Liver (tissue), 9 donors: Measurements from ENCODE around the gene PDZK1. TPM values are rescaled to one million over a fixed set of nuclear protein-coding genes. Genes with fewer than 3 reads are reported as not detected.
A peak's percentile ranks its signal among the peaks of the same experiment; 100 is the strongest.

ENCODE experiments used
- DNase-seq: peaks from one replicate; pipeline ENCODE4 v3.0.0-alpha.2; 2017; ENCODE audit warnings: low spot score
- H3K27ac ChIP-seq, 2 donors: one replicate each; pipeline ENCODE4 v1.7.0; 2013; ENCODE audit warnings: inconsistent platforms in 2 of 2, low read length in 2 of 2, control low read depth in 1 of 2, low read depth in 1 of 2, mild to moderate bottlenecking in 1 of 2
- H3K27me3 ChIP-seq, 4 donors: one replicate each; pipeline versions ENCODE4 v1.6.1 to v1.7.0; 2013; ENCODE audit warnings: low read length in 3 of 4, inconsistent platforms in 1 of 4, mild to moderate bottlenecking in 1 of 4, moderate library complexity in 1 of 4; ENCODE audit not compliant: control insufficient read depth in 4 of 4, insufficient read depth in 4 of 4
- H3K36me3 ChIP-seq, 4 donors: one replicate each; pipeline versions ENCODE4 v1.6.1 to v1.7.0; 2013; ENCODE audit warnings: low read length in 3 of 4, mild to moderate bottlenecking in 3 of 4, low read depth in 1 of 4, moderate library complexity in 1 of 4; ENCODE audit not compliant: control insufficient read depth in 4 of 4, insufficient read depth in 3 of 4
- H3K4me1 ChIP-seq, 4 donors: one replicate each; pipeline versions ENCODE4 v1.6.1 to v1.7.0; 2013; ENCODE audit warnings: low read length in 3 of 4, mild to moderate bottlenecking in 3 of 4, moderate library complexity in 1 of 4; ENCODE audit not compliant: control insufficient read depth in 4 of 4, insufficient read depth in 4 of 4
- H3K4me3 ChIP-seq, 3 donors: one replicate each; pipeline versions ENCODE4 v1.6.1 to v1.7.0; 2013; ENCODE audit warnings: low read length in 3 of 3, control low read depth in 1 of 3, low read depth in 1 of 3, mild to moderate bottlenecking in 1 of 3
- H3K9ac ChIP-seq, 2 donors: one replicate each; pipeline ENCODE4 v1.7.0; 2013; ENCODE audit warnings: low read length in 2 of 2, mild to moderate bottlenecking in 2 of 2, moderate library complexity in 2 of 2, control low read depth in 1 of 2, low read depth in 1 of 2
- H3K9me3 ChIP-seq, 4 donors: one replicate each; pipeline versions ENCODE4 v1.6.1 to v1.7.0; 2013; ENCODE audit warnings: low read length in 3 of 4; ENCODE audit not compliant: control insufficient read depth in 4 of 4
- FOXA1 ChIP-seq: IDR thresholded peaks from 2 replicates; pipeline ENCODE4 v1.6.1; 2016; ENCODE audit warnings: antibody characterized with exemption
- FOXA2 ChIP-seq: IDR thresholded peaks from 2 replicates; pipeline ENCODE4 v1.6.1; 2016; ENCODE audit warnings: antibody characterized with exemption
- HNF4A ChIP-seq, 2 donors: conservative IDR thresholded peaks; 2 replicates each; pipeline ENCODE4 v1.6.1; 2016; ENCODE audit warnings: antibody characterized with exemption in 2 of 2, mild to moderate bottlenecking in 2 of 2
- HNF4G ChIP-seq: IDR thresholded peaks from 2 replicates; pipeline ENCODE4 v1.6.1; 2016; ENCODE audit warnings: antibody characterized with exemption
- JUND ChIP-seq, 2 donors: IDR thresholded peaks; 2 replicates each; pipeline ENCODE4 v1.6.1; 2016; ENCODE audit warnings: antibody characterized with exemption in 2 of 2
- RXRA ChIP-seq, 2 donors: IDR thresholded peaks; 2 replicates each; pipeline ENCODE4 v1.6.1; 2017 to 2018; ENCODE audit warnings: antibody characterized with exemption in 2 of 2, mild to moderate bottlenecking in 1 of 2
- SP1 ChIP-seq: IDR thresholded peaks from 2 replicates; pipeline ENCODE4 v1.6.1; 2018; ENCODE audit warnings: antibody characterized with exemption, mild to moderate bottlenecking
- TAF1 ChIP-seq: conservative IDR thresholded peaks from 2 replicates; pipeline ENCODE4 v1.6.1; 2016; ENCODE audit warnings: antibody characterized with exemption, mild to moderate bottlenecking
- YY1 ChIP-seq: IDR thresholded peaks from 2 replicates; pipeline ENCODE4 v1.6.1; 2016; ENCODE audit warnings: antibody characterized with exemption, mild to moderate bottlenecking
- WGBS: extraction: QIAGEN DNeasy Blood & Tissue Kit; methylation state at CpG from one replicate; pipeline ENCODE4 v1.1.7; 2013; 5-methylcytosine and 5-hydroxymethylcytosine counted together
- polyA plus RNA-seq, 2 donors: library from polyadenylated mRNA; stranded (reverse) in 1 of 2; unstranded in 1 of 2; fragments of 200-250 nt in 1 of 2; fragments of >200 nt in 1 of 2; fragmentation: Nextera tagmentation in 1 of 2; extraction: Ambion mirVana in 1 of 2; gene quantifications; one replicate each; pipeline versions ENCODE4 v1.2.1 to v1.2.3, GENCODE V29; 2013 to 2015
- total RNA-seq, 2 donors: library from RNA; depleted of rRNA; stranded (reverse); fragments of >200 nt; gene quantifications; one replicate each; pipeline ENCODE4 v1.2.3, GENCODE V29; 2014
- TF ChIP-seq, protein P1 (sequence below): IDR thresholded peaks from 2 replicates; pipeline ENCODE4 v1.6.1; 2016; ENCODE audit warnings: antibody characterized with exemption
- TF ChIP-seq, protein P2 (sequence below): IDR thresholded peaks from 2 replicates; pipeline ENCODE4 v1.6.1; 2016; ENCODE audit warnings: antibody characterized with exemption
- TF ChIP-seq, protein P3 (sequence below): IDR thresholded peaks from 2 replicates; pipeline ENCODE4 v1.6.1; 2016; ENCODE audit warnings: antibody characterized with exemption, mild to moderate bottlenecking
- TF ChIP-seq, protein P4 (sequence below): fragments of 150-350 bp; IDR thresholded peaks from 2 replicates; pipeline ENCODE4 v1.5.1; 2017; ENCODE audit warnings: improper control_type of control experiment, low read depth, low read length; ENCODE audit not compliant: missing input control
- TF ChIP-seq, protein P5 (sequence below): IDR thresholded peaks from 2 replicates; pipeline ENCODE4 v1.6.1; 2016; ENCODE audit warnings: antibody characterized with exemption
- donor health status: healthy.
- donor health status: healthy.
- donor health status: healthy.
- donor health status: healthy.
- donor health status: healthy.

The PDZK1 gene
- total and polyA plus RNA-seq, 4 donors, result 40.5 to 85.4 (median 60.6) TPM

DNA sequence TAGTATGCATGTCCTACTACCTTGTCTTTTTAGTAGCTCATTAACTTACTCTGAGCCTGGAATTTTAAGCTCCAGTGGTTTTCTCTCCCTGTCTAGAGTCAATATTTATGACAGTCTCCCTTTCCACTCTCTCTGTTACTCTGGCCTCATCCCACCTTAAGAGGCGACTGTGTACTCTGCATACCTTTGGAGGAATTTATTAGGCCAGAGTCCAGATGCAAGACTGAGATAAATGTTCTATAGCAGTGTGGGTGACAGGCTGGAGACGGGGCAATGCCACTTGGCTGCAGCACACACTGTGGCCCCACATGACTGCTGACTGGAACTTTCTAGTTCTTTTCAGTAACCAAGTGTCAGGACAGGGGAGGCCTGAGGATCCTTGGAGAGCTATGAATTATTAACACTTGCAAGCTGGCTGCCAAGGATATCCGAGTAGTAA lies 4.1 kb upstream of the PDZK1 start:
- H3K27me3 ChIP-seq, result no peaks in the 10 kb centered on the region
- no peak for DNase-seq
- no peaks in the 10 kb centered on the region for H3K36me3 ChIP-seq
- no peaks in the 10 kb centered on the region for H3K9me3 ChIP-seq
- WGBS, result 44% methylated on average over 3 of the region's 3 CpGs
- no peak overlapping the region for H3K4me3 ChIP-seq
- peaks cover 11 to 77% (median 54%) of the 10 kb centered on the region in 4 donors for H3K4me1 ChIP-seq
- peak overlapping the region; percentile 54 to 69 for H3K27ac ChIP-seq
- H3K9ac ChIP-seq, result no peak overlapping the region
- TF ChIP-seq JUND (IDR thresholded peaks at IDR 0.05), result peak in 1 of 2 donors; percentile 48
- TF ChIP-seq, protein P1, sequence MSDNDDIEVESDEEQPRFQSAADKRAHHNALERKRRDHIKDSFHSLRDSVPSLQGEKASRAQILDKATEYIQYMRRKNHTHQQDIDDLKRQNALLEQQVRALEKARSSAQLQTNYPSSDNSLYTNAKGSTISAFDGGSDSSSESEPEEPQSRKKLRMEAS, result peak; percentile 48
- peak; percentile 56 to 62 for TF ChIP-seq HNF4A (conservative IDR thresholded peaks at IDR 0.05)
- TF ChIP-seq FOXA1, result no peak
- TF ChIP-seq, protein P2, sequence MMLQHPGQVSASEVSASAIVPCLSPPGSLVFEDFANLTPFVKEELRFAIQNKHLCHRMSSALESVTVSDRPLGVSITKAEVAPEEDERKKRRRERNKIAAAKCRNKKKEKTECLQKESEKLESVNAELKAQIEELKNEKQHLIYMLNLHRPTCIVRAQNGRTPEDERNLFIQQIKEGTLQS, result no peak
- TF ChIP-seq, protein P3, sequence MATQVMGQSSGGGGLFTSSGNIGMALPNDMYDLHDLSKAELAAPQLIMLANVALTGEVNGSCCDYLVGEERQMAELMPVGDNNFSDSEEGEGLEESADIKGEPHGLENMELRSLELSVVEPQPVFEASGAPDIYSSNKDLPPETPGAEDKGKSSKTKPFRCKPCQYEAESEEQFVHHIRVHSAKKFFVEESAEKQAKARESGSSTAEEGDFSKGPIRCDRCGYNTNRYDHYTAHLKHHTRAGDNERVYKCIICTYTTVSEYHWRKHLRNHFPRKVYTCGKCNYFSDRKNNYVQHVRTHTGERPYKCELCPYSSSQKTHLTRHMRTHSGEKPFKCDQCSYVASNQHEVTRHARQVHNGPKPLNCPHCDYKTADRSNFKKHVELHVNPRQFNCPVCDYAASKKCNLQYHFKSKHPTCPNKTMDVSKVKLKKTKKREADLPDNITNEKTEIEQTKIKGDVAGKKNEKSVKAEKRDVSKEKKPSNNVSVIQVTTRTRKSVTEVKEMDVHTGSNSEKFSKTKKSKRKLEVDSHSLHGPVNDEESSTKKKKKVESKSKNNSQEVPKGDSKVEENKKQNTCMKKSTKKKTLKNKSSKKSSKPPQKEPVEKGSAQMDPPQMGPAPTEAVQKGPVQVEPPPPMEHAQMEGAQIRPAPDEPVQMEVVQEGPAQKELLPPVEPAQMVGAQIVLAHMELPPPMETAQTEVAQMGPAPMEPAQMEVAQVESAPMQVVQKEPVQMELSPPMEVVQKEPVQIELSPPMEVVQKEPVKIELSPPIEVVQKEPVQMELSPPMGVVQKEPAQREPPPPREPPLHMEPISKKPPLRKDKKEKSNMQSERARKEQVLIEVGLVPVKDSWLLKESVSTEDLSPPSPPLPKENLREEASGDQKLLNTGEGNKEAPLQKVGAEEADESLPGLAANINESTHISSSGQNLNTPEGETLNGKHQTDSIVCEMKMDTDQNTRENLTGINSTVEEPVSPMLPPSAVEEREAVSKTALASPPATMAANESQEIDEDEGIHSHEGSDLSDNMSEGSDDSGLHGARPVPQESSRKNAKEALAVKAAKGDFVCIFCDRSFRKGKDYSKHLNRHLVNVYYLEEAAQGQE, result no peak
- TF ChIP-seq, protein P4, sequence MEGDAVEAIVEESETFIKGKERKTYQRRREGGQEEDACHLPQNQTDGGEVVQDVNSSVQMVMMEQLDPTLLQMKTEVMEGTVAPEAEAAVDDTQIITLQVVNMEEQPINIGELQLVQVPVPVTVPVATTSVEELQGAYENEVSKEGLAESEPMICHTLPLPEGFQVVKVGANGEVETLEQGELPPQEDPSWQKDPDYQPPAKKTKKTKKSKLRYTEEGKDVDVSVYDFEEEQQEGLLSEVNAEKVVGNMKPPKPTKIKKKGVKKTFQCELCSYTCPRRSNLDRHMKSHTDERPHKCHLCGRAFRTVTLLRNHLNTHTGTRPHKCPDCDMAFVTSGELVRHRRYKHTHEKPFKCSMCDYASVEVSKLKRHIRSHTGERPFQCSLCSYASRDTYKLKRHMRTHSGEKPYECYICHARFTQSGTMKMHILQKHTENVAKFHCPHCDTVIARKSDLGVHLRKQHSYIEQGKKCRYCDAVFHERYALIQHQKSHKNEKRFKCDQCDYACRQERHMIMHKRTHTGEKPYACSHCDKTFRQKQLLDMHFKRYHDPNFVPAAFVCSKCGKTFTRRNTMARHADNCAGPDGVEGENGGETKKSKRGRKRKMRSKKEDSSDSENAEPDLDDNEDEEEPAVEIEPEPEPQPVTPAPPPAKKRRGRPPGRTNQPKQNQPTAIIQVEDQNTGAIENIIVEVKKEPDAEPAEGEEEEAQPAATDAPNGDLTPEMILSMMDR, result no peak
- peak; percentile 42 for TF ChIP-seq HNF4G
- peak; percentile 34 for TF ChIP-seq FOXA2
- peak; percentile 47 to 48 for TF ChIP-seq RXRA (IDR thresholded peaks at IDR 0.05)
- peak; percentile 60 for TF ChIP-seq SP1

DNA sequence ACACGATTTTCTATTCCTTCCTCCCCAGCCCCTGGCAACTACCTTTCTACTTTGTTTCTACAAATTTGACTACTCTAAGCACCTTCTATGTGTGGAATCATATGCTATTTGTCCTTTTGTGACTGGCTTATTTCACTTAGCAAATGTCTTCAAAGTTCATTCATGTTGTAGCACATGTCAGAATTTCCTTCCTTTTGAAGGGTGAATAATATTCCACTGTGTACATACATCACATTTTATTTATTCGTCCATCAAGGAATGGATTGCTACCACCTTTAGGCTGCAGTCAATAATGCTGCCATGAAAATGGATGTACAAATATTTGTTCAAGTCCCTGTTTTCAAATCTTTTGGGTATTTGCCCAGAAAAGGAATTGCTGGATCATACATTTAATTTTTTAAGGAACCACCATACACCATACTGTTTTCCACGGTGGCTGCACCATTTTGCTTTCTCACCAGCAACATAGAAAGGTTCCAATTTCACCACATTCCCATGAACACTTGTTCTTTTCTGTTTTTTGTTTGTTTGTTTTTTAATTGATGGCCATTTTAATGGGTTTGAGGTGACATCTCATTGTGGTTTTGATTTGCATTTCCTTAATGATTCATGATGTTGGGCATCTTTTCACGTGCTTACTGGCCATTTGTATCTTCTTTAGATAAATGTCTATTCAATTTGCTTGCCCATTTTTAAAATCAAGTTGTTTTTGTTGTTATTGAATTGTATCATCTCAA lies 3.3 kb upstream of the PDZK1 start:
- no peaks in the 10 kb centered on the region for H3K27me3 ChIP-seq
- H3K36me3 ChIP-seq, result no peaks in the 10 kb centered on the region
- no peaks in the 10 kb centered on the region for H3K9me3 ChIP-seq
- peaks cover 11 to 81% (median 62%) of the 10 kb centered on the region in 4 donors for H3K4me1 ChIP-seq
- H3K9ac ChIP-seq, result no peak overlapping the region
- WGBS, result 64% methylated on average over 4 of the region's 4 CpGs
- TF ChIP-seq, protein P1, result no peak
- TF ChIP-seq YY1, result no peak
- TF ChIP-seq SP1, result no peak
- TF ChIP-seq JUND (IDR thresholded peaks at IDR 0.05), result no peak
- TF ChIP-seq HNF4G, result no peak
- no peak for TF ChIP-seq TAF1
- TF ChIP-seq, protein P5, sequence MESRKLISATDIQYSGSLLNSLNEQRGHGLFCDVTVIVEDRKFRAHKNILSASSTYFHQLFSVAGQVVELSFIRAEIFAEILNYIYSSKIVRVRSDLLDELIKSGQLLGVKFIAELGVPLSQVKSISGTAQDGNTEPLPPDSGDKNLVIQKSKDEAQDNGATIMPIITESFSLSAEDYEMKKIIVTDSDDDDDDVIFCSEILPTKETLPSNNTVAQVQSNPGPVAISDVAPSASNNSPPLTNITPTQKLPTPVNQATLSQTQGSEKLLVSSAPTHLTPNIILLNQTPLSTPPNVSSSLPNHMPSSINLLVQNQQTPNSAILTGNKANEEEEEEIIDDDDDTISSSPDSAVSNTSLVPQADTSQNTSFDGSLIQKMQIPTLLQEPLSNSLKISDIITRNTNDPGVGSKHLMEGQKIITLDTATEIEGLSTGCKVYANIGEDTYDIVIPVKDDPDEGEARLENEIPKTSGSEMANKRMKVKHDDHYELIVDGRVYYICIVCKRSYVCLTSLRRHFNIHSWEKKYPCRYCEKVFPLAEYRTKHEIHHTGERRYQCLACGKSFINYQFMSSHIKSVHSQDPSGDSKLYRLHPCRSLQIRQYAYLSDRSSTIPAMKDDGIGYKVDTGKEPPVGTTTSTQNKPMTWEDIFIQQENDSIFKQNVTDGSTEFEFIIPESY, result no peak
- no peak for TF ChIP-seq FOXA1
- TF ChIP-seq HNF4A (conservative IDR thresholded peaks at IDR 0.05), result no peak
- H3K4me3 ChIP-seq, result no peak overlapping the region
- no peak for DNase-seq
- H3K27ac ChIP-seq, result peak overlapping the region; percentile 54 to 69
